ENCODE measurements around the gene RPS6KB2.

The RPS6KB2 gene

DNA sequence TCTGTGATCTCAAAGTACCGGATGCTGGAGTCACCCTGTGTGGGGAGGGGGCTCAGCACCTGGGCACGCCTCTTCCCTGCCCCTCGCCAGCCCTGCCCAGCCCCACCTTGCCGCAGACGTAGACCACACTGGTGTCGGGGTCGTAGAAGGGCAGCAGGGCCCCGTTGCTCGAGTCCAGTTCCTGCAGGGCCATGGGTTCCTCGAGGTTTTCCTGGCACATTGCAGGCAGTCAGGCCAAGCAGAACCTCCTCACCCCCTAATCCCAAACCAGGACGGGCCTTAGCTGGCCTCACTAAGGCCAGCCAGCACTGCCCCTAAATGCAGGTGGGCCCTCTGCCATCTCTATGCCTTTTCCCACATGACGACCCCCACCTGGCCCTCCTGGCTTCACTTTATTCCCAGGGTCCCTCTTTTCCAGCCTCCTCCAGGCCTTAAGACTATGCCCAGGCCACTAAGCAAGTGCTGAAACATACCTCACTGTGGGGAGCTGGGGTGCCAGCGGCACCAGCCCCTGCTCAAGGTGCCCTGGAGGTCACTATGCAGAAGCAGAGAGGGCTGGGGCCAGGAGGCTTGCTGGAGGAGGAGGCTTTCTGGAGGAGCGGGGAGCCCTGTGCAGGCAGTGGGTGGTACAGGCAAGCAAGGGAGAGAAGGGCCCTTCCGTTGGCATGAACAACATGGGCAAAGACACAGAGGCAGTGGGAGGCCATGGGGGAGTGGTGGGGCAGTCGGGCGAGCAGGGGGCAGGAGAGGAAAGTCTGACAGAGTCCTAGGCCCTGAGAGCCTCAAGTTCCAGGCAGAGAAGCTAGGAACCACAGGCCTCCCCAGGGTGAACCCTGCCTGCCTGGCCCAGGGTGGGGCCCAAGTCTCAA, 12.2 kb downstream of the RPS6KB2 start:
- peak overlapping the region; percentile 79 for H3K4me3 ChIP-seq (ENCODE audit: low read depth, low read length, poor library complexity, severe bottlenecking)
- no peaks in the 10 kb centered on the region for H3K27me3 ChIP-seq (ENCODE audit: insufficient read depth, low read length)
- H3K36me3 ChIP-seq (ENCODE audit: insufficient read depth, low read length), result peaks cover 11% of the 10 kb centered on the region
- H2AFZ ChIP-seq (ENCODE audit: low read length), result no peak overlapping the region
- H3F3A ChIP-seq (ENCODE audit: insufficient read depth, low read length), result peaks cover 9% of the 10 kb centered on the region; the same call in 1 of the 2 replicates
- H3K9me3 ChIP-seq (ENCODE audit: low read length), result no peaks in the 10 kb centered on the region
- peak overlapping the region; percentile 89 for H3K4me2 ChIP-seq (ENCODE audit: low read length)
- no peaks in the 10 kb centered on the region for H3K9me2 ChIP-seq (ENCODE audit: low read depth, low read length)
- peak overlapping the region; percentile 97 for H3K27ac ChIP-seq (ENCODE audit: low read depth, low read length, poor library complexity, severe bottlenecking)
- H3K79me2 ChIP-seq (ENCODE audit: insufficient read depth, low read length), result no peaks in the 10 kb centered on the region
- peak overlapping the region; percentile 92; the same call in 1 of the 2 replicates for H3K9ac ChIP-seq (ENCODE audit: low read length)
- peaks cover 94% of the 10 kb centered on the region for H3K4me1 ChIP-seq (ENCODE audit: insufficient read depth, low read length, severe bottlenecking)
- no peaks in the 10 kb centered on the region for H4K20me1 ChIP-seq (ENCODE audit: insufficient read depth, low read length)
- TF ChIP-seq, protein P1, sequence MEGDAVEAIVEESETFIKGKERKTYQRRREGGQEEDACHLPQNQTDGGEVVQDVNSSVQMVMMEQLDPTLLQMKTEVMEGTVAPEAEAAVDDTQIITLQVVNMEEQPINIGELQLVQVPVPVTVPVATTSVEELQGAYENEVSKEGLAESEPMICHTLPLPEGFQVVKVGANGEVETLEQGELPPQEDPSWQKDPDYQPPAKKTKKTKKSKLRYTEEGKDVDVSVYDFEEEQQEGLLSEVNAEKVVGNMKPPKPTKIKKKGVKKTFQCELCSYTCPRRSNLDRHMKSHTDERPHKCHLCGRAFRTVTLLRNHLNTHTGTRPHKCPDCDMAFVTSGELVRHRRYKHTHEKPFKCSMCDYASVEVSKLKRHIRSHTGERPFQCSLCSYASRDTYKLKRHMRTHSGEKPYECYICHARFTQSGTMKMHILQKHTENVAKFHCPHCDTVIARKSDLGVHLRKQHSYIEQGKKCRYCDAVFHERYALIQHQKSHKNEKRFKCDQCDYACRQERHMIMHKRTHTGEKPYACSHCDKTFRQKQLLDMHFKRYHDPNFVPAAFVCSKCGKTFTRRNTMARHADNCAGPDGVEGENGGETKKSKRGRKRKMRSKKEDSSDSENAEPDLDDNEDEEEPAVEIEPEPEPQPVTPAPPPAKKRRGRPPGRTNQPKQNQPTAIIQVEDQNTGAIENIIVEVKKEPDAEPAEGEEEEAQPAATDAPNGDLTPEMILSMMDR (IDR thresholded peaks at IDR 0.05; ENCODE audit: low read length), result no peak
- no peak for TF ChIP-seq EZH2 (IDR thresholded peaks at IDR 0.05; ENCODE audit: borderline replicate concordance, low read length)

- Histone ChIP-seq H3K9me2 (ENCODE audit: low read depth, low read length) (no peaks in the 10 kb centered on the region), H2AFZ (ENCODE audit: low read length) (no peak overlapping the region), H4K20me1 (ENCODE audit: insufficient read depth, low read length) (no peaks in the 10 kb centered on the region), H3K4me2 (ENCODE audit: low read length) (peak overlapping the region; percentile 89), H3F3A (ENCODE audit: insufficient read depth, low read length) (peaks cover 9% of the 10 kb centered on the region; the same call in 1 of the 2 replicates), H3K36me3 (ENCODE audit: insufficient read depth, low read length) (peaks cover 4% of the 10 kb centered on the region), H3K4me3 (ENCODE audit: low read depth, low read length, poor library complexity, severe bottlenecking) (no peak overlapping the region), H3K9me3 (ENCODE audit: low read length) (no peaks in the 10 kb centered on the region), H3K27ac (ENCODE audit: low read depth, low read length, poor library complexity, severe bottlenecking) (peak overlapping the region; percentile 97), H3K27me3 (ENCODE audit: insufficient read depth, low read length) (no peaks in the 10 kb centered on the region), H3K4me1 (ENCODE audit: insufficient read depth, low read length, severe bottlenecking) (peaks cover 94% of the 10 kb centered on the region), H3K9ac (ENCODE audit: low read length) (no peak overlapping the region; the same call in 1 of the 2 replicates), H3K79me2 (ENCODE audit: insufficient read depth, low read length) (no peaks in the 10 kb centered on the region)
- TF ChIP-seq, protein P1 (IDR thresholded peaks at IDR 0.05; ENCODE audit: low read length), result no peak
- no peak for TF ChIP-seq EZH2 (IDR thresholded peaks at IDR 0.05; ENCODE audit: borderline replicate concordance, low read length)
These were observed 12.8 kb downstream of the RPS6KB2 start for GRCh38 chr11:67441098-67441563.

DNA sequence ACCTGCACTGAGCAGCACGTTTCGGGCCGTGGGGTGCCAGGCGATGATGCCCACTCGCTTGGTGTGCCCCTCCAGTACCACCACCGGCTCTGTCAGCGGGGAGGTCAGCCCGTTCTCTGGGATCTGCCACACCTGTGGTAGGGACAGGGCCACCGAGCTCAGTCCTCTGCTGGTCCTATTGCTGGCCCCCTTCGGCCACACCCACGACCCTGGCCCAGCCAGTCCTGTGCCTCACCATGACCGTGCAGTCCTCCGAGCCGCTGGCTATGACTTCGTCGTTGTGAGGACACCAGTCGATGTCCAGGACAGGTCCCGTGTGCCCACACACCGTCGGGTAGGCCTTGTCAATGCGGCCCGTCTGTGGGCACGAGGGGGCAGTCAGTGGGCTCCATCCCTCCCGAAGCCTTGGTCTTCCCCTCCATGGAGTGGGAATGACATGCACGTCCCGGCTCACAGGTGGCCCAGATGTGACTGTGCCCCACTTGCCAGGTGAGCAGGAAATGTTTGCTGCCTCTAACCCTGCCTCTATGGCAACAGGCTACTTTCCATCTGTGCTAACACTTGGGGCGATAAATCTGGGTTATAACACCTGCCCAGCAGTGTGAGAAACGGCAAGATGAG, 13.5 kb downstream of the RPS6KB2 start:
- Histone ChIP-seq H3F3A (ENCODE audit: insufficient read depth, low read length) (peaks cover 9% of the 10 kb centered on the region; the same call in 1 of the 2 replicates), H3K9me2 (ENCODE audit: low read depth, low read length) (no peaks in the 10 kb centered on the region), H3K27ac (ENCODE audit: low read depth, low read length, poor library complexity, severe bottlenecking) (peak overlapping the region; percentile 97), H3K27me3 (ENCODE audit: insufficient read depth, low read length) (no peaks in the 10 kb centered on the region), H3K9me3 (ENCODE audit: low read length) (no peaks in the 10 kb centered on the region), H4K20me1 (ENCODE audit: insufficient read depth, low read length) (no peaks in the 10 kb centered on the region), H3K4me2 (ENCODE audit: low read length) (peak overlapping the region; percentile 89; the same call in 1 of the 2 replicates), H3K4me1 (ENCODE audit: insufficient read depth, low read length, severe bottlenecking) (peaks cover 94% of the 10 kb centered on the region), H3K36me3 (ENCODE audit: insufficient read depth, low read length) (peaks cover 3% of the 10 kb centered on the region; the same call in 1 of the 2 replicates), H3K4me3 (ENCODE audit: low read depth, low read length, poor library complexity, severe bottlenecking) (peak overlapping the region; percentile 61), H3K9ac (ENCODE audit: low read length) (no peak overlapping the region; the same call in 1 of the 2 replicates), H2AFZ (ENCODE audit: low read length) (no peak overlapping the region), H3K79me2 (ENCODE audit: insufficient read depth, low read length) (no peaks in the 10 kb centered on the region)
- TF ChIP-seq, protein P1 (IDR thresholded peaks at IDR 0.05; ENCODE audit: low read length), result no peak
- TF ChIP-seq EZH2 (IDR thresholded peaks at IDR 0.05; ENCODE audit: borderline replicate concordance, low read length), result no peak

Measured in OCI-LY1 (cell line).